Kidney glomerular epithelial cell (primary cell): ENCODE data around the gene WBP2.
"Not testable (repeated sequence)": the region's sequence is repeated elsewhere in the genome, so short reads cannot be mapped to it uniquely, and the experiment has no call there.

ENCODE experiments used
- DNase-seq: peaks from one replicate; lab custom pipeline; 2025; lab: John Stamatoyannopoulos, UW

Gene WBP2

DNA sequence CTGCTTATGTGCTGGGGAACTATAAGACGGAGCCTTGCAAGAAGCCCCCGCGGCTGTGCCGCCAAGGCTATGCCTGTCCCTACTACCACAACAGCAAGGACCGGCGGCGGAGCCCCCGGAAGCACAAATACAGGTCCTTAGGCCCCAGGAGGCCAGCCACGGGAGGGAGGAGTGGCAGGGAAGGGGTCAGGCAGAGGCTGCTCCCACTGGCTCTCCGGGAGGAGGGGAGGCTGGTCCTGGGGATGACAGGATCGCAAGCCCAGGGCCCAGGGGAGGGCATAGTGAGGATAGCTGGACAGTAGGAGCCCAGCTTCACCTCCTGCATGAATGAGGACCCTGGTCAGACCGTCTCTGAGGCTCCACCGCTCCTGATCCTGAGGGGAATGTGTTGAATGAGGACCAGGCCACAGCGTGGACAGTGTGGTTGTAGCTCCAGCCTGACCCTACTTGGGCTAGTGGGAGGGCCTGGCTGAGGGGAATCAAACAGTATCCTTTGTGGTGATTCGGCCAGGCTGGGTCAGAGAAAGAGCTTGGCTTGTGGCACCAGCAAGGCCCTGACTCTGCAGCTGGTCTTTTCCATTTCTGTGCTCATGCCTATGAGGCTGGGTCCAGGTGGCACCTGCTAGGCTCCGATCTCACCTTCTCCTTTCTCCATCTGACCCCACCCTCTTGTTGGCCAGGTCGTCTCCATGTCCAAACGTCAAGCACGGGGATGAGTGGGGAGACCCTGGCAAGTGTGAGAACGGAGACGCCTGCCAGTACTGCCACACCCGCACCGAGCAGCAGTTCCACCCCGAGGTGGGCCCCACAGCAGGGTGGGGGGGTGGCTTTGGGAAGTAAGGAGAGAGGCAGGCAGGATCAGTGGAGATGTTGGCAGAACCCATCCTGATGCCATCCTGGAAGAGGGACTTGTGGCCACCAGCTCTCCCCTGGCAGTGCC is 41.8 kb downstream of the WBP2 start:
- DNase-seq, result no peak

- no peak for DNase-seq
These were observed 42.8 kb downstream of the WBP2 start for GRCh38 chr17:75812096-75813013.

DNA sequence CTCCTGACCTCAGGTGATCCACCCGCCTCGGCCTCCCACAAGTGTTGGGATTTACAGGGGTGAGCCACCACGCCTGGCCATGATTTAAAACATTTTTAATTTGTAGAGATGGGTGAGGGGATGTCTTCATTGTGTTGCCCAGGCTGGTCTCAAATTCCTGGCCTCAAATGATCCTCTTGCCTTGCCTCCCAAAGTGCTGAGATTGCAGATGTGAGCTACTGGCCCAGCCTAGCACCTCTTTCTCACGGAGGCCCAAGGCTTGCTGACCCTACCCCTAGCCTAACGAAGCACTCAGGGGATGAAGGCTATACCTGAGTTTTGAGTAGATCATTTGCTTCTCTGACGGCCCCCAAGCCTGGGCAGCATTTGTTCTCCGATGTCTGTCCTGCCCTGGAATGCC is 44.0 kb downstream of the WBP2 start:
- DNase-seq, result no peak

DNA sequence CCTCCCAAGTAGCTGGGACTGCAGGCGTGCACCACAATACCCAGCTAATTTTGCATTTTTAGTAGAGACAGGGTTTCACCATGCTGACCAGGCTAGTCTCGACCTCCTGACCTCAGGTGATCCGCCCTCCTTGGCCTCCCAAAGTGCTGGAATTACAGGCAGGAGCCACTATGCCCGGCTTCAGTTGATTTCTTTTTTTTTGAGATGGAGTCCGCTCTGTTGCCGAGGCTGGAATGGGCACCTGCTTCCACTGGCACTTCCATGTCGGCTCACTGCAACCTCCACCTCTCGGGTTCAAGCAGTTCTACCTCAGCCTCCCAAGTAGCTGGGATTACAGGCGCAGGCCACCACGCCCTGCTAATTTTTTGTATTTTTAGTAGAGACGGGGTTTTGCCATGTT is 44.4 kb downstream of the WBP2 start:
- not testable (repeated sequence) for DNase-seq

DNA sequence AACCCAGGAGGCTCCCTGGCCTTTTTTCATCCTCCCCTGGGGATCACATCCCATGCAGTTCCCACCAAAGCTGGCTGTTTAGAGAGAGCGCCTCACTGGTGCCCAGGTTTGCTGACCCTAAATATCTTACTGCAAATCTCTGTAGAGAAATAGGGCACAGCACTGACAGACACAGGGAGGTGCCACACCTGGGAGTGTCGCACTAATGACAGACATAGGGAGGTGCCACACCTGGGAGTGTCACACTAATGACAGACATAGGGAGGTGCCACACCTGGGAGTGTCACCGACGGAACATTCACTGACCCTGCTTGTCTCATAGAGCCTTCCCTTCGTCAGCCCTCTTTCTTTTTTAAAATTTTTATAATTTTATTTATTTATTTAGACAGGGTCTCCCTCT is 44.9 kb downstream of the WBP2 start:
- no peak for DNase-seq

GRCh38 chr17:75809631-75810111 is 45.5 kb downstream of the WBP2 start:
- no peak for DNase-seq

DNA sequence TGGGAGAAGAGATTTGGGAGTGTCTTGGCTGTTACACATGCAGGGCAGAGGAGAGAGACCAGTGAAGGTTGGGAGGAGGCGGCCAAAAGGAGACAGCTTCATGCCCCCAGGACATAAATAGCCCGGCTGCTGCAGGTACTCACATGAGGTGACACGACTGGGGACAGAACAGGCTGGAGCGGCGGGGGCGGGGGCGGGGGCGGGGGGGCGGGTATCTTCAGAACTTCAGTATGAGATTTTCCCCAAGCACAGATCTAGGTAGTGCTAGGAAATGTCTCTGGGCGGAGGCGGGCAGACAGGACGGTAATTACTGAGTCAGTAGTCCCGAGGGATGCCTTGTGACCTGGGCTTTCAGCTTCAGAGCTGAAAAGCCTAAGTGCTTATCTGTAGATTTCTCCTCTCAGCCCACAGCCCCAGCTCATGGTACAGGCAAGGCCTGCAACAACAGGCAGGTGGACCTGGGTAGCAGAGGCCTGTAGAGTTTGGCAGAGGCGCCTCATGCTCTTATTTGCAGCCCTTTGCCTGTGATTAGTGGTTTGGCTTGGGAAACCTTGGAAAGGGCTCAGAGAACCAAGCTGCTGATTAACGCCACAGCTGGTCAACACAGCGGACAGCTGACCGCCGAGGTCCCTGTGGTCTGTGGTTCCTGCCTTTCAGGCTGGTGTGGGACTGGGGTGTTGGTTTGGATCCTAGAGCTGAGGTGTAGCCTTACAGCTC is 46.1 kb downstream of the WBP2 start:
- DNase-seq, result no peak

- DNase-seq, result no peak
These were observed 46.6 kb downstream of the WBP2 start for GRCh38 chr17:75808549-75808904.

DNA sequence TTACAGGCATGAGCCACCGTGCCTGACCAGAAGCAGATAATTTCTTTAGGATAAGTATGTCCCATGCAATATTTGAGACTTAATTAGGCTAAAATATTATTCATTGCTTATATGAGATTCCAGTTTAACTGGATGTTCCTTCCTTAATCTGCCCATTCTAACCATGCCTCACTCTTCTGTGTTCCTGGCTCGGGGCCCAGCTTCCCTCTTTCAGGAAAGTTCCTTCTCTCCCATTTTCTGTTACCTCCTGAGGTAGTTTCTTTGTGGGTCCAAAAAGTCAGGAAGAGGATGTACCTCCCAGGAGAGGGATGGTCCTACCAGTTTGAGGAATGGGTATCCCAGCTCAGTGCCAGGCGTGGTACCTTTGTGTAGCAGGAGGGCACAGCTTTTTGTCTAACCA is 47.3 kb downstream of the WBP2 start:
- DNase-seq, result no peak

- DNase-seq, result no peak
These were observed 48.2 kb downstream of the WBP2 start for GRCh38 chr17:75806822-75807500.

DNA sequence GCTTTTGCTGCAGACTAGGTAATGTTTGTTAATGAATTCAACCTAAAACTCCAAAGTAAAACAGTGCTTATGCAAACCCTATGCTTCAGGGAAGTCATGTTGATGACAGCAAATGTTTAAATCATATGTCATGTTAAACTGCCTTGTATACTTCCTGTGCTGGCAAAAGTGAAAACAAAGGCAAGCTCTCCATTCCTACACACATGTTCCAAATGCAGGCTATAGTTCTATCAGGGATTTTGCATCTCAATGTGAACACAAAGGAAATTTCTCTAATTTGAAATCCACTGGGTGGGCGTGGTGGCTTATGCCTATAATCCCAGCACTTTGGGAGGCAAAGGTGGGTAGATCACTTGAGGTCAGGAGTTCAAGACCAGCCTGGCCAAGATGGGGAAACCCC is 51.3 kb downstream of the WBP2 start:
- no peak for DNase-seq

- DNase-seq, result no peak
These were observed 55.7 kb downstream of the WBP2 start for GRCh38 chr17:75799402-75799801.

DNA sequence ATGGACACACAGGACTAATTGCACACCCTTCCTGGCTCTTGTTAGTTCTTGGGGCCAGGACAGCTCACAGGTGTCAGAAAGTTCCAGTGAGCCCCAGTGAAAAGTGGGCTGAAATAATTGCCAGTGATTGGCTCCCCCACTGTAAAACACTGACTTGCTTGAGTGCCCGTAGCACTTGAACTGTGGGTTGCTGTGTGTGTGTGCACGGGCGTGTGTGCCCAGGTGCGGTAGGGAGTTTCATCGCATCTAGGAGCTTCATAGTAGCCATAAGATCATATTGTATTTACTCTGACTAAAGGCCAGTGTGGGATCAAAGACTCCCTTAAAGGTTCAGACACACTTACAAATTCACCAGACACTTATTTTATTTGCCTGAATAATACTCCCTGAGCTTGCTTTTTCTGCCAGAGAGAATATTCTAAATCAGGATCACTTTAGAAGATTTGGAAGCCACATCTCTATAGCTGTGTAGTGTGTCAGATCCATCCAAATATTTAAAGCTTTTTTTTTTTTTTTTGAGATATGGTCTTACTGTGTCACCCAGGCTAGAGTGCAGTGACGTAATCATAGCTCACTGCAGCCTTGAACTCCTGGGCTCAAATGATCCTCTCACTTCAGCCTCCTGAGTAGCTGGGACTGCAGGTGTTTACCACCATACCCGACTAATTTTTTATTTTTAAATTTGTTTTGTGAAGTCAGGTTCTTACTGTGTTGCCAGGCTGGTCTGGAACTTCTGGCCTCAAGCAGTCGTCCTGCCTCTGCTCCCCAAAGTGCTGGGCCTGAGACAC is 59.1 kb downstream of the WBP2 start:
- no peak for DNase-seq
